Smooth muscle cell (in vitro differentiated cells): Measurements from ENCODE around the gene DDX28. TPM values are rescaled to one million over a fixed set of nuclear protein-coding genes. Genes with fewer than 3 reads are reported as not detected.
"Not testable (repeated sequence)": the region's sequence is repeated elsewhere in the genome, so short reads cannot be mapped to it uniquely, and the experiment has no call there.

Experiments
- DNase-seq: peaks from one replicate; lab custom pipeline; 2025; ENCODE audit not compliant: unreplicated experiment; lab: John Stamatoyannopoulos, UW
- H2AFZ ChIP-seq: fragments of 200-600 bp; sonication (generic); 2 replicates; pipeline ENCODE4 v1.6.0; 2016; ENCODE audit warnings: antibody characterized with exemption, low read depth, mild to moderate bottlenecking
- H3F3A ChIP-seq: fragments of 200-600 bp; sonication (generic); 2 replicates; pipeline ENCODE4 v1.6.0; 2017; ENCODE audit warnings: antibody characterized with exemption, low read depth
- H3K27ac ChIP-seq: fragments of 200-600 bp; sonication (generic); 2 replicates; pipeline ENCODE4 v1.5.1; 2016; ENCODE audit warnings: low read depth, mild to moderate bottlenecking
- H3K27me3 ChIP-seq: fragments of 200-600 bp; sonication (generic); 2 replicates; pipeline ENCODE4 v1.6.1; 2016; ENCODE audit warnings: low read depth, mild to moderate bottlenecking
- H3K36me3 ChIP-seq: fragments of 200-600 bp; sonication (generic); 2 replicates; pipeline ENCODE4 v1.5.1; 2016; ENCODE audit warnings: low read depth
- H3K4me1 ChIP-seq: fragments of 200-600 bp; sonication (generic); 2 replicates; pipeline ENCODE4 v1.5.1; 2016; ENCODE audit warnings: low read depth
- H3K4me2 ChIP-seq: fragments of 200-600 bp; sonication (generic); 2 replicates; pipeline ENCODE4 v1.6.0; 2016; ENCODE audit warnings: mild to moderate bottlenecking
- H3K4me3 ChIP-seq: fragments of 200-600 bp; sonication (generic); 2 replicates; pipeline ENCODE4 v1.5.1; 2016; ENCODE audit warnings: mild to moderate bottlenecking
- H3K79me2 ChIP-seq: fragments of 200-600 bp; sonication (generic); 2 replicates; pipeline ENCODE4 v1.6.0; 2016; ENCODE audit warnings: low read depth, mild to moderate bottlenecking
- H3K9ac ChIP-seq: fragments of 200-600 bp; sonication (generic); 2 replicates; pipeline ENCODE4 v1.6.0; 2016; ENCODE audit warnings: low read depth
- H3K9me3 ChIP-seq: fragments of 200-600 bp; sonication (generic); replicated peaks from 2 replicates; pipeline ENCODE4 v1.5.1; 2016; ENCODE audit warnings: low read depth
- H4K20me1 ChIP-seq: fragments of 200-600 bp; sonication (generic); 2 replicates; pipeline ENCODE4 v1.6.0; 2016; ENCODE audit warnings: low read depth
- CTCF ChIP-seq: fragments of 200-600 bp; sonication (generic); IDR thresholded peaks from 2 replicates; pipeline ENCODE4 v1.5.1; 2017; ENCODE audit warnings: borderline replicate concordance, mild to moderate bottlenecking, antibody characterized with exemption; ENCODE audit not compliant: insufficient read depth, poor library complexity, severe bottlenecking
- WGBS: methylation state at CpG from one replicate; pipeline ENCODE4 v1.1.7; 2016; ENCODE audit warnings: low lambda C conversion rate; 5-methylcytosine and 5-hydroxymethylcytosine counted together
- polyA plus RNA-seq: library from polyadenylated mRNA; unstranded; fragments of >200 nt; fragmentation: Nextera tagmentation; extraction: Ambion mirVana; gene quantifications from 2 replicates; pipeline ENCODE4 v1.2.1, GENCODE V29; 2016
- total RNA-seq: library from RNA; depleted of rRNA; stranded (reverse); fragments of >200 nt; gene quantifications from 2 replicates; pipeline ENCODE4 v1.2.3, GENCODE V29; 2014

Gene DDX28
- total and polyA plus RNA-seq, 2 experiments from 2014 or later: 6.7 to 9.0 TPM

DNA sequence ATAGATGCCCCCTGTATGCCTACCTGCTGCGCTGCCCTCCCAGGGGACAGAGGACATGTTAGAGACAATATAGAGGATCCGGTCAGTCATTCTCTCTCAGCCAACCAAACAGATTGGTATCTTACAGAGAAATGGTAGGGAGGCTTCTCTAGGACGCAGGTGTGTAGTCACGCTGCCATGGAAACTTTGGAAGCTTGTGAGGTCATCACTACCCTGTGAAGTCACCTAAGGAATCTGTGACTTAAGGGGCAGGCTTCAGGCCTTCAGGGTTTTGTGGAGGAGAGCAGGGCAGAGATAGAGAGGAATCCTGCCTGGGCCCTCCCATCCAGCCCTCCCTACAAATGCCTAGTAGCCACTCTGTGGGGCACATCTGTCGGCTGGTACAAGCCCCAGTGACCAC is 7.4 kb downstream of the DDX28 start, which contains the start of gene DPEP2NB:
DPEP2NB (minus strand) TSS at position 231 of the 400 bp plus-strand sequence; CDS start at position 90, 141 bp downstream.
- no peaks in the 10 kb centered on the region for H3K36me3 ChIP-seq
- H3K4me1 ChIP-seq: no peaks in the 10 kb centered on the region
- no peak within 1 kb of the TSS for H3K9ac ChIP-seq
- 91% methylated on average over 5 of the region's 5 CpGs for WGBS
- no peak within 1 kb of the TSS for H3K4me2 ChIP-seq
- no peak for DNase-seq
- H4K20me1 ChIP-seq: no peaks in the 10 kb centered on the region
- H2AFZ ChIP-seq: no peak within 1 kb of the TSS
- H3K27me3 ChIP-seq: no peaks in the 10 kb centered on the region
- no peak for TF ChIP-seq CTCF
- H3K9me3 ChIP-seq: no peaks in the 10 kb centered on the region
- H3K4me3 ChIP-seq: no peak within 1 kb of the TSS
- no peaks in the 10 kb centered on the region for H3F3A ChIP-seq
- no peaks in the 10 kb centered on the region for H3K79me2 ChIP-seq
- H3K27ac ChIP-seq: no peak within 1 kb of the TSS

DNA sequence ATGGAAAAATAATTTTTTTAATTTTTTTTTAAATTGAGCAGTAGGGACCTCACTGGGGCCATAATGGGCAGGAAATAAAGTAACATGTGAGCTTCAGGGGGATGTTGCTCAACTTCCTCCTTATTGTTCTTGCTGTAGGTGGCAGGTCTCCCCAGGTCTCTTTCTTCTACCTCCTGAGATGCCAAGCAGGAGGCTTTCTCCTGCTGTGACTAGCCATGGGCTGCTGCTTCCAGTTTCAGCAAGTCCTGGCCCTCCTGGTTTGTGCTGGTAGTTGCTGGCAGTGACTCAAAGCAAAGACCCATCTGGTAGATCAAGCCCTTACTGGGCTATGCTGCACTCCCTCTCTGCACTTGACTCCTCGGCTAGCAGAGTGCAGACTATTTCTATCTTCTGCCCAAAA is 9.6 kb downstream of the DDX28 start:
- H3K4me1 ChIP-seq: no peaks in the 10 kb centered on the region
- WGBS: 85% methylated on average over 1 of the region's 1 CpG
- H3F3A ChIP-seq: no peaks in the 10 kb centered on the region
- no peak overlapping the region for H3K9ac ChIP-seq
- no peaks in the 10 kb centered on the region for H3K9me3 ChIP-seq
- no peaks in the 10 kb centered on the region for H3K27me3 ChIP-seq
- no peak for TF ChIP-seq CTCF
- H3K4me2 ChIP-seq: no peak overlapping the region
- no peak overlapping the region for H3K27ac ChIP-seq
- H3K4me3 ChIP-seq: no peak overlapping the region
- H2AFZ ChIP-seq: no peak overlapping the region
- no peaks in the 10 kb centered on the region for H3K36me3 ChIP-seq
- H4K20me1 ChIP-seq: no peaks in the 10 kb centered on the region
- H3K79me2 ChIP-seq: no peaks in the 10 kb centered on the region
- DNase-seq: no peak

DNA sequence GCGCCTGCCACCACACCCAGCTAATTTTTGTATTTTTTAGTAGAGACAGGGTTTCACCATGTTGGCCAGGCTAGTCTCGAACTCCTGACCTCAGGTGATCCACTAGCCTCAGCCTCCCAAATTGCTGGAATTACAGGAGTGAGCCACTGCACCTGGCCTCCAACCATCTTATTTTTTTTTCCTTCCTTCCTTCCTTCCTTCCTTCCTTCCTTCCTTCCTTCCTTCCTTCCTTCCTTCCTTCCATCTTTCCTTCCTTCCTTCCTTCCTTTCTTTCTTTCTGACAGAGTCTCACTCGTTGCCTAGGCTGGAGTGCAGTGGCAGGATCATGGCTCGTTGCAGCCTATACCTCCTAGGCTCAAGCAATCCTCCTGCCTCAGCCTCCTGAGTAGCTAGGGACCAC is 13.2 kb downstream of the DDX28 start:
- H3K79me2 ChIP-seq, H4K20me1 ChIP-seq, H3K4me2 ChIP-seq, H3K9me3 ChIP-seq, H3K9ac ChIP-seq, DNase-seq, H3K27ac ChIP-seq, H3F3A ChIP-seq, H3K27me3 ChIP-seq, H3K4me1 ChIP-seq, H2AFZ ChIP-seq, H3K4me3 ChIP-seq, H3K36me3 ChIP-seq: not testable (repeated sequence)
- WGBS: 90% methylated on average over 4 of the region's 4 CpGs

DNA sequence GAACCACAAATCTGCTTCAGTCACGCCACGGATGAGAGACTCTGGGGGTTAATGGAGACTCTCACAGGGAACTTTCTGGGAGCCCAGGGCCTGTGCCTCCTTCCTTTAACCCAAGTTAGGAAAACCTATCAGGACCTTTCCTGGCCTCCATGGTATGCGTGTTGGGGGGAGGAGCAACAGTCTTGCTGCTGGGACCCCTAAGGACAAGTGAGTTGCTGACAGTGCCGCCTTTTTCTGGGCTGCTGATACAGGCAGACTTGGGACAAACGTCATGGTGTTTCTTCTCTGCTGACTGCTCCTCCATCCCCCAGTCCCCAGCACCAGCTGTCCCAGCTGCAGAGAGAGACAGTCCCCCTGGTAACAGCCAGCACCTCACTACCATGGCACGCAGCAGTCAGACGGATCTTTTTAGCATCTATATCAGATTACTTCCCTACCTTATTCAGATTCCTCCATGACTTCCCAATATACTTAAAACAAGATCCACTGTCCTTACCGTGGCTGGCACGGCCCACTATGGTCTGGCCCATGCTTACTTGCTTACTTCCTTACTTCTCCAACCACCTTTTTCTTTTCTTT is 13.8 kb downstream of the DDX28 start:
- Histone ChIP-seq H3K9ac (no peak overlapping the region), H3K27me3 (no peaks in the 10 kb centered on the region), H3K79me2 (no peaks in the 10 kb centered on the region), H3K4me1 (no peaks in the 10 kb centered on the region), H3K9me3 (no peaks in the 10 kb centered on the region), H3K4me2 (no peak overlapping the region), H3F3A (no peaks in the 10 kb centered on the region), H3K36me3 (no peaks in the 10 kb centered on the region), H3K4me3 (no peak overlapping the region), H2AFZ (no peak overlapping the region), H3K27ac (no peak overlapping the region), H4K20me1 (no peaks in the 10 kb centered on the region)
- DNase-seq: no peak
- no peak for TF ChIP-seq CTCF
- WGBS: 81% methylated on average over 9 of the region's 9 CpGs
